Measurements from ENCODE around the gene NFIA.

NFIA gene

GRCh38 chr1:61266738-61267137 is 184.4 kb downstream of the NFIA start:
- Histone ChIP-seq H3K27ac (ENCODE audit: low read depth, low read length) (no peak overlapping the region), H3K4me1 (ENCODE audit: insufficient read depth, low read length) (peaks cover 20% of the 10 kb centered on the region), H3K36me3 (ENCODE audit: insufficient read depth, low read length) (no peaks in the 10 kb centered on the region), H3K4me3 (ENCODE audit: low read depth in 1 of 2, low read length in 2 of 2) (no peak overlapping the region), H3K9me3 (ENCODE audit: low read length) (no peaks in the 10 kb centered on the region), H3K27me3 (ENCODE audit: control insufficient read depth in 1 of 2, insufficient read depth in 2 of 2, low read length in 2 of 2) (no peaks in the 10 kb centered on the region), H3K9ac (ENCODE audit: low read length) (no peak overlapping the region)

- no peak overlapping the region for H3K27ac ChIP-seq (ENCODE audit: low read depth, low read length)
- peaks cover 10% of the 10 kb centered on the region for H3K4me1 ChIP-seq (ENCODE audit: insufficient read depth, low read length)
- no peaks in the 10 kb centered on the region for H3K9me3 ChIP-seq (ENCODE audit: low read length)
- H3K27me3 ChIP-seq (ENCODE audit: control insufficient read depth in 1 of 2, insufficient read depth in 2 of 2, low read length in 2 of 2), result no peaks in the 10 kb centered on the region
- no peaks in the 10 kb centered on the region for H3K36me3 ChIP-seq (ENCODE audit: insufficient read depth, low read length)
- no peak overlapping the region for H3K9ac ChIP-seq (ENCODE audit: low read length)
- H3K4me3 ChIP-seq (ENCODE audit: low read depth in 1 of 2, low read length in 2 of 2), result no peak overlapping the region
These were observed 186.3 kb downstream of the NFIA start for GRCh38 chr1:61268546-61269240.

GRCh38 chr1:61269602-61270001 is 187.2 kb downstream of the NFIA start:
- H3K36me3 ChIP-seq (ENCODE audit: insufficient read depth, low read length), result no peaks in the 10 kb centered on the region
- no peak overlapping the region for H3K9ac ChIP-seq (ENCODE audit: low read length)
- no peaks in the 10 kb centered on the region for H3K9me3 ChIP-seq (ENCODE audit: low read length)
- no peak overlapping the region for H3K27ac ChIP-seq (ENCODE audit: low read depth, low read length)
- H3K27me3 ChIP-seq (ENCODE audit: control insufficient read depth in 1 of 2, insufficient read depth in 2 of 2, low read length in 2 of 2), result no peaks in the 10 kb centered on the region
- H3K4me1 ChIP-seq (ENCODE audit: insufficient read depth, low read length), result peaks cover 10% of the 10 kb centered on the region
- no peak overlapping the region for H3K4me3 ChIP-seq (ENCODE audit: low read depth in 1 of 2, low read length in 2 of 2)

GRCh38 chr1:61270107-61270506 is 187.7 kb downstream of the NFIA start:
- Histone ChIP-seq H3K4me3 (ENCODE audit: low read depth in 1 of 2, low read length in 2 of 2) (no peak overlapping the region), H3K36me3 (ENCODE audit: insufficient read depth, low read length) (no peaks in the 10 kb centered on the region), H3K4me1 (ENCODE audit: insufficient read depth, low read length) (peaks cover 10% of the 10 kb centered on the region), H3K9ac (ENCODE audit: low read length) (no peak overlapping the region), H3K27ac (ENCODE audit: low read depth, low read length) (no peak overlapping the region), H3K9me3 (ENCODE audit: low read length) (no peaks in the 10 kb centered on the region), H3K27me3 (ENCODE audit: control insufficient read depth in 1 of 2, insufficient read depth in 2 of 2, low read length in 2 of 2) (no peaks in the 10 kb centered on the region)

GRCh38 chr1:61270761-61271411 is 188.5 kb downstream of the NFIA start:
- Histone ChIP-seq H3K9me3 (ENCODE audit: low read length) (no peaks in the 10 kb centered on the region), H3K9ac (ENCODE audit: low read length) (no peak overlapping the region), H3K27me3 (ENCODE audit: control insufficient read depth in 1 of 2, insufficient read depth in 2 of 2, low read length in 2 of 2) (no peaks in the 10 kb centered on the region), H3K4me3 (ENCODE audit: low read depth in 1 of 2, low read length in 2 of 2) (no peak overlapping the region), H3K27ac (ENCODE audit: low read depth, low read length) (no peak overlapping the region), H3K36me3 (ENCODE audit: insufficient read depth, low read length) (no peaks in the 10 kb centered on the region), H3K4me1 (ENCODE audit: insufficient read depth, low read length) (peaks cover 10% of the 10 kb centered on the region)

- Histone ChIP-seq H3K27me3 (ENCODE audit: control insufficient read depth in 1 of 2, insufficient read depth in 2 of 2, low read length in 2 of 2) (no peaks in the 10 kb centered on the region), H3K27ac (ENCODE audit: low read depth, low read length) (no peak overlapping the region), H3K9me3 (ENCODE audit: low read length) (no peaks in the 10 kb centered on the region), H3K4me3 (ENCODE audit: low read depth in 1 of 2, low read length in 2 of 2) (no peak overlapping the region), H3K9ac (ENCODE audit: low read length) (no peak overlapping the region), H3K36me3 (ENCODE audit: insufficient read depth, low read length) (no peaks in the 10 kb centered on the region), H3K4me1 (ENCODE audit: insufficient read depth, low read length) (peaks cover 14% of the 10 kb centered on the region)
These were observed 189.0 kb downstream of the NFIA start for GRCh38 chr1:61271412-61271789.

- H3K4me3 ChIP-seq (ENCODE audit: low read depth in 1 of 2, low read length in 2 of 2), result no peak overlapping the region
- H3K4me1 ChIP-seq (ENCODE audit: insufficient read depth, low read length), result peaks cover 15% of the 10 kb centered on the region
- no peaks in the 10 kb centered on the region for H3K27me3 ChIP-seq (ENCODE audit: control insufficient read depth in 1 of 2, insufficient read depth in 2 of 2, low read length in 2 of 2)
- no peaks in the 10 kb centered on the region for H3K36me3 ChIP-seq (ENCODE audit: insufficient read depth, low read length)
- H3K9ac ChIP-seq (ENCODE audit: low read length), result no peak overlapping the region
- no peak overlapping the region for H3K27ac ChIP-seq (ENCODE audit: low read depth, low read length)
- H3K9me3 ChIP-seq (ENCODE audit: low read length), result no peaks in the 10 kb centered on the region
These were observed 190.9 kb downstream of the NFIA start for GRCh38 chr1:61273167-61273705.

GRCh38 chr1:61273861-61274260 is 191.5 kb downstream of the NFIA start:
- no peaks in the 10 kb centered on the region for H3K36me3 ChIP-seq (ENCODE audit: insufficient read depth, low read length)
- H3K4me1 ChIP-seq (ENCODE audit: insufficient read depth, low read length), result peaks cover 18% of the 10 kb centered on the region
- H3K4me3 ChIP-seq (ENCODE audit: low read depth in 1 of 2, low read length in 2 of 2), result no peak overlapping the region
- H3K27me3 ChIP-seq (ENCODE audit: control insufficient read depth in 1 of 2, insufficient read depth in 2 of 2, low read length in 2 of 2), result no peaks in the 10 kb centered on the region
- no peak overlapping the region for H3K27ac ChIP-seq (ENCODE audit: low read depth, low read length)
- no peaks in the 10 kb centered on the region for H3K9me3 ChIP-seq (ENCODE audit: low read length)
- H3K9ac ChIP-seq (ENCODE audit: low read length), result no peak overlapping the region

- H3K4me3 ChIP-seq (ENCODE audit: low read depth in 1 of 2, low read length in 2 of 2), result no peak overlapping the region
- no peaks in the 10 kb centered on the region for H3K36me3 ChIP-seq (ENCODE audit: insufficient read depth, low read length)
- H3K9ac ChIP-seq (ENCODE audit: low read length), result no peak overlapping the region
- no peak overlapping the region for H3K27ac ChIP-seq (ENCODE audit: low read depth, low read length)
- no peaks in the 10 kb centered on the region for H3K27me3 ChIP-seq (ENCODE audit: control insufficient read depth in 1 of 2, insufficient read depth in 2 of 2, low read length in 2 of 2)
- H3K4me1 ChIP-seq (ENCODE audit: insufficient read depth, low read length), result peaks cover 29% of the 10 kb centered on the region
- H3K9me3 ChIP-seq (ENCODE audit: low read length), result no peaks in the 10 kb centered on the region
These were observed 192.6 kb downstream of the NFIA start for GRCh38 chr1:61274939-61275338.

GRCh38 chr1:61276246-61276645 is 193.9 kb downstream of the NFIA start:
- H3K4me1 ChIP-seq (ENCODE audit: insufficient read depth, low read length), result peaks cover 31% of the 10 kb centered on the region
- H3K36me3 ChIP-seq (ENCODE audit: insufficient read depth, low read length), result no peaks in the 10 kb centered on the region
- H3K27me3 ChIP-seq (ENCODE audit: control insufficient read depth in 1 of 2, insufficient read depth in 2 of 2, low read length in 2 of 2), result no peaks in the 10 kb centered on the region
- no peaks in the 10 kb centered on the region for H3K9me3 ChIP-seq (ENCODE audit: low read length)
- no peak overlapping the region for H3K27ac ChIP-seq (ENCODE audit: low read depth, low read length)
- H3K9ac ChIP-seq (ENCODE audit: low read length), result no peak overlapping the region
- H3K4me3 ChIP-seq (ENCODE audit: low read depth in 1 of 2, low read length in 2 of 2), result no peak overlapping the region

- Histone ChIP-seq H3K9ac (ENCODE audit: low read length) (peak overlapping the region; percentile 14), H3K36me3 (ENCODE audit: insufficient read depth, low read length) (no peaks in the 10 kb centered on the region), H3K9me3 (ENCODE audit: low read length) (no peaks in the 10 kb centered on the region), H3K4me3 (ENCODE audit: low read depth in 1 of 2, low read length in 2 of 2) (no peak overlapping the region), H3K27ac (ENCODE audit: low read depth, low read length) (no peak overlapping the region), H3K27me3 (ENCODE audit: control insufficient read depth in 1 of 2, insufficient read depth in 2 of 2, low read length in 2 of 2) (no peaks in the 10 kb centered on the region), H3K4me1 (ENCODE audit: insufficient read depth, low read length) (peaks cover 35% of the 10 kb centered on the region)
These were observed 194.8 kb downstream of the NFIA start for GRCh38 chr1:61277121-61277690.

Data from muscle layer of colon (tissue), 2 donors.